Measurements from ENCODE around the gene KIT. TPM values are rescaled to one million over a fixed set of nuclear protein-coding genes. Genes with fewer than 3 reads are reported as not detected.
A peak's percentile ranks its signal among the peaks of the same experiment; 100 is the strongest.
"Not testable (repeated sequence)": the region's sequence is repeated elsewhere in the genome, so short reads cannot be mapped to it uniquely, and the experiment has no call there.

KIT gene
- total RNA-seq, 1 donor from 2014 or later, result 1.2 TPM

DNA sequence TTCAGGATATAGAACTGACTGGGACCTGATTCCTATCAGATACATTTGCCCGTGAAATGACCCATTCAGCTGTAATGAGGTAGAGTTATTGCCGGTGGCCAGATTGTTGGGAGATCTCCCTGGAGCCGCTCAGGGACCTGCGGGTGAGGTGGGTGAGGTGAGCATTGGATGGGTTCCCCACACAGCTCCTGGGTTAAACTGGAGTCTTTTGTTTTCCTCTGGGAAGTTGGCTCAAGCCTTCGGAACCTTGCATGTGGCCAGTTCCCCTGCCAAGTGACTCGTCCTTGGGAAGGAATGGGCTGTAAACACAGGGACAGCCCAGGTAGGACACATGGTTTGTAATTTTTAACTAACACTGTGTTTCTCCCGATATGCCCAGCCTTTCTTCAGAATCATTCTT, 31.6 kb upstream of the KIT start:
- Histone ChIP-seq H3K4me3 (no peak overlapping the region), H3K9me3 (replicated peaks) (no peaks in the 10 kb centered on the region), H3K4me1 (peaks cover 12% of the 10 kb centered on the region), H3K36me3 (no peaks in the 10 kb centered on the region), H3K27me3 (ENCODE audit: low read depth) (no peaks in the 10 kb centered on the region), H3K27ac (replicated peaks) (peak overlapping the region; percentile 16)
- DNase-seq, result no peak
- TF ChIP-seq, protein P1, sequence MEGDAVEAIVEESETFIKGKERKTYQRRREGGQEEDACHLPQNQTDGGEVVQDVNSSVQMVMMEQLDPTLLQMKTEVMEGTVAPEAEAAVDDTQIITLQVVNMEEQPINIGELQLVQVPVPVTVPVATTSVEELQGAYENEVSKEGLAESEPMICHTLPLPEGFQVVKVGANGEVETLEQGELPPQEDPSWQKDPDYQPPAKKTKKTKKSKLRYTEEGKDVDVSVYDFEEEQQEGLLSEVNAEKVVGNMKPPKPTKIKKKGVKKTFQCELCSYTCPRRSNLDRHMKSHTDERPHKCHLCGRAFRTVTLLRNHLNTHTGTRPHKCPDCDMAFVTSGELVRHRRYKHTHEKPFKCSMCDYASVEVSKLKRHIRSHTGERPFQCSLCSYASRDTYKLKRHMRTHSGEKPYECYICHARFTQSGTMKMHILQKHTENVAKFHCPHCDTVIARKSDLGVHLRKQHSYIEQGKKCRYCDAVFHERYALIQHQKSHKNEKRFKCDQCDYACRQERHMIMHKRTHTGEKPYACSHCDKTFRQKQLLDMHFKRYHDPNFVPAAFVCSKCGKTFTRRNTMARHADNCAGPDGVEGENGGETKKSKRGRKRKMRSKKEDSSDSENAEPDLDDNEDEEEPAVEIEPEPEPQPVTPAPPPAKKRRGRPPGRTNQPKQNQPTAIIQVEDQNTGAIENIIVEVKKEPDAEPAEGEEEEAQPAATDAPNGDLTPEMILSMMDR (IDR thresholded peaks at IDR 0.05; ENCODE audit: borderline replicate concordance), result no peak
- intact Hi-C loops (cut with micrococcal nuclease), result no loop called here

DNA sequence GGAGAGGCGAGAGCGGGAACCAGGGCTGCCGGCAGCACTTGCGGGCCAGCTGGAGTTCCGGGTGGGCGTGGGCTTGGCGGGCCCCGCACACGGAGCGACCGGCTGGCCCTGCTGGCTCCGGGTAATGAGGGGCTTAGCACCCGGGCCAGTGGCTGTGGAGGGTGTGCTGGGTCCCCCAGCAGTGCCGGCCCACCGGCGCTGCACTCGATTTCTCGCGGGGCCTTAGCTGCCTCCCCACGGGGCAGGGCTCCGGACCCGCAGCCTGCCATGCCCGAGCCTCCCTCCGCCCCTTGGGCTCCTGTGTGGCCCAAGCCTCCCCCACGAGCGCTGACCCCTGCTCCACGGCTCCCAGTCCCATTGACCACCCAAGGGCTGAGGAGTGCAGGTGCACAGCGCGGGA, 25.2 kb upstream of the KIT start:
- intact Hi-C loops (cut with micrococcal nuclease), result no loop called here
- no peak for DNase-seq
- Histone ChIP-seq H3K4me3 (no peak overlapping the region), H3K36me3 (no peaks in the 10 kb centered on the region), H3K9me3 (replicated peaks) (no peaks in the 10 kb centered on the region), H3K4me1 (no peaks in the 10 kb centered on the region), H3K27me3 (ENCODE audit: low read depth) (no peaks in the 10 kb centered on the region), H3K27ac (replicated peaks) (no peak overlapping the region)
- TF ChIP-seq, protein P1 (IDR thresholded peaks at IDR 0.05; ENCODE audit: borderline replicate concordance), result no peak

DNA sequence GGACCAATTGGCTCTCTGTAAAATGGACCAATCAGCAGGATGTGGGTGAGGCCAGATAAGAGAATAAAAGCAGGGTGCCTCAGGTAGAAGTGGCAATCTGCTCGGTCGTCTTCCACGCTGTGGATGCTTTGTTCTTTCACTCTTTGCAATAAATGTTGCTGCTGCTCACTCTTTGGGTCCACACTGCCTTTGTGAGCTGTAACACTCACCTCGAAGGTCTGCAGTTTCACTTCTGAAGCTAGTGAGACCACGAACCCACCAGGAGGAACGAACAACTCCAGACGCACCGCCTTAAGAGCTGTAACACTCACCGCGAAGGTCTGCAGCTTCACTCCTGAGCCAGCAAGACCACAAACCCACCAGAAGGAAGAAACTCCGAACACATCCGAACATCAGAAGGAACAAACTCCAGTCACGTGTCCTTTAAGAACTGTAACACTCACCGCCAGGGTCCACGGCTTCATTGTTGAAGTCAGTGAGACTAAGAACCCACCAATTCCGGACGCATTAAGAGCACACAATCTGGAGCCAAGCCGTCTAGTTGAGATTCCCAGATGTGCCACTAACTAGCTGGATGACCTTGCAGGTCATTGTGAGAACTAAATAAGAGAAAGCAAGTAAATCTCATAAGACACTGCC, 24.5 kb upstream of the KIT start:
- intact Hi-C loops (cut with micrococcal nuclease); H3K4me3 ChIP-seq; H3K4me1 ChIP-seq; DNase-seq; H3K9me3 ChIP-seq (replicated peaks); H3K27ac ChIP-seq (replicated peaks); H3K27me3 ChIP-seq (ENCODE audit: low read depth); H3K36me3 ChIP-seq: not testable (repeated sequence)

DNA sequence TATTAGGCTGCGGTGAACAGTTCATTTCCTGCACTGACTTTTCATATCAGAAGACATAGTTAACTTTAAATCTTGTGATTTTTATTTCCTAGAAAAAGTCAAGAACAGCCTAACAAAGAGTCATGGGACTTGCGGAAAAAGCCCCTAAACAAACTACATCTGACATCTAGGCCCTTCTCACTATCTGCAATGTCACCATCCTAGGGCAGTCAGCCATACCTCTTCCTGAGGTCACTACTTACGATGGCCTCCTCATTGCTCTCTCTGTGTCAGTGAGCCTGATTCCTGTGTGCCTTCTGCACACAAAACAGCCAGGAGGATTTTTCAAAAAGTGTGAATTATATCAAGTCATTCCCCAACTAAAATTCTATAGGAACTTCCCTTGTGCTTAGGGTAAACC, 22.4 kb upstream of the KIT start:
- intact Hi-C loops (cut with micrococcal nuclease), result no loop called here
- Histone ChIP-seq H3K27me3 (ENCODE audit: low read depth) (no peaks in the 10 kb centered on the region), H3K27ac (replicated peaks) (no peak overlapping the region), H3K9me3 (replicated peaks) (no peaks in the 10 kb centered on the region), H3K4me3 (no peak overlapping the region), H3K36me3 (no peaks in the 10 kb centered on the region), H3K4me1 (no peaks in the 10 kb centered on the region)
- TF ChIP-seq, protein P1 (IDR thresholded peaks at IDR 0.05; ENCODE audit: borderline replicate concordance), result no peak
- no peak for DNase-seq

DNA sequence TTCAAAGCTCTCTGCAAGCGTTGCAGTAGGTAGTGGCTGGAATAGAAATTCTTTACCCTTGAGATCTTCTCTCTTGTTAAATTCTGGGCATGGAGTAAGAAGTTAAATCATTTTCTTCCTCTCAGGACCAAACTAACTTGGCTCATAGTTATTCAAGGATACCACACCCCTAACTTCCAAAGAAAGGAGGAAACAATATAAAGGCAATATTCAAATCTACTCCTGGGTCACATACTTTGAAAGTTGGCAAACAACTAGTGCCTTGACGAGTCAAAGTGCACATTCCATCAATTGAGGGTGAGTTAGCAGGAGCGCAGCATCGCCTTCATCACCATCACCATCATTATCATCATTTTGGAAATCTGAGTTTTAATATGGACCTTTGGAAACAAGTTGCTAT, 20.4 kb upstream of the KIT start:
- no peaks in the 10 kb centered on the region for H3K9me3 ChIP-seq (replicated peaks)
- no peak overlapping the region for H3K27ac ChIP-seq (replicated peaks)
- intact Hi-C loops (cut with micrococcal nuclease), result no loop called here
- H3K27me3 ChIP-seq (ENCODE audit: low read depth), result no peaks in the 10 kb centered on the region
- H3K4me3 ChIP-seq, result no peak overlapping the region
- DNase-seq, result no peak
- TF ChIP-seq, protein P1 (IDR thresholded peaks at IDR 0.05; ENCODE audit: borderline replicate concordance), result no peak
- no peaks in the 10 kb centered on the region for H3K4me1 ChIP-seq
- H3K36me3 ChIP-seq, result no peaks in the 10 kb centered on the region

DNA sequence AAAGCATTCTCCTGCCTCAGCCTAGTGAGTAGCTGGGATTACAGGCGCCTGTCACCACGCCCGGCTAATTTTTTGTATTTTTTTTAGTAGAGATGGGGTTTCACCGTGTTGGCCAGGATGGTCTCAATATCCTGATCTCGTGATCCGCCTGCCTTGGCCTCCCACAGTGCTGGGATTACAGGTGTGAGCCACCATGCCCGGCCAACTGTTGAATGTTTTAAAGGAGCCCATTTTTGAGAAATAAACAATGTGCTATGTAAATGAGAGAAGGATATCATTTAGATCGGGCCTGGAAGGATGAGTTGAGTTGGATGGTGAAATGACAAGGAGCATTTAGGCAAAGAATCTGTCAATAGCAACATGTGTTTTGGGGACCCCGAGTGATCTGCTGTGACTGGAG, 16.7 kb upstream of the KIT start:
- peaks cover 15% of the 10 kb centered on the region for H3K4me1 ChIP-seq
- H3K27ac ChIP-seq (replicated peaks); H3K4me3 ChIP-seq; intact Hi-C loops (cut with micrococcal nuclease); H3K36me3 ChIP-seq; DNase-seq; H3K27me3 ChIP-seq (ENCODE audit: low read depth); H3K9me3 ChIP-seq (replicated peaks): not testable (repeated sequence)
